BJ (cell line): Measurements from ENCODE around the gene FMO1. TPM values are rescaled to one million over a fixed set of nuclear protein-coding genes. Genes with fewer than 3 reads are reported as not detected.

ENCODE experiments used
- CTCF ChIA-PET: fragments of 350-600 bp; formaldehyde crosslinking; extraction: SDS; loops from one replicate; lab custom pipeline; 2021; ENCODE audit warnings: antibody characterized with exemption, inconsistent platforms; lab: Yijun Ruan, JAX
- POLR2A ChIA-PET: fragments of 300-600 bp; sonication (Branson Sonifier 250); formaldehyde crosslinking; extraction: SDS; loops from one replicate; lab custom pipeline; 2021; ENCODE audit warnings: antibody characterized with exemption; lab: Charles Lee
- DNase-seq: peaks from one replicate; pipeline ENCODE4 v3.0.0-alpha.2; 2011; ENCODE audit warnings: low read depth
- H3K27me3 ChIP-seq: 2 replicates; pipeline ENCODE4 v1.6.0; 2011; ENCODE audit warnings: low read length; ENCODE audit not compliant: control insufficient read depth, insufficient read depth
- H3K36me3 ChIP-seq: 2 replicates; pipeline ENCODE4 v1.5.1; 2011; ENCODE audit warnings: low read length; ENCODE audit not compliant: control insufficient read depth, insufficient read depth
- H3K4me3 ChIP-seq: 2 replicates; pipeline ENCODE4 v1.5.1; 2011; ENCODE audit warnings: low read depth, mild to moderate bottlenecking, control low read depth, low read length
- CTCF ChIP-seq: IDR thresholded peaks from 2 replicates; pipeline ENCODE4 v1.5.1; 2011; ENCODE audit warnings: low read depth, mild to moderate bottlenecking, control low read depth, inconsistent platforms, low read length, moderate library complexity; ENCODE audit not compliant: insufficient read depth
- polyA plus RNA-seq: library from polyadenylated mRNA; depleted of rRNA; stranded (reverse); fragments of >200 nt; gene quantifications from 2 replicates; pipeline ENCODE4 v1.2.3, GENCODE V29; 2011

Gene FMO1
- polyA plus RNA-seq, 1 experiment, result 0.91 TPM

- DNase-seq, result no peak
- CTCF ChIA-PET, result interaction anchor here (0.9 to 8.5 kb wide), 7 partner anchors 17 to 282 kb away, joined by 3 to 84 read pairs (median 3); partner anchors contain the start of gene FMO4
- no peak for TF ChIP-seq CTCF
- H3K4me3 ChIP-seq, result no peak overlapping the region
- no peaks in the 10 kb centered on the region for H3K36me3 ChIP-seq
- no peaks in the 10 kb centered on the region; the same call in 1 of the 2 replicates for H3K27me3 ChIP-seq
- POLR2A ChIA-PET, result no interaction called here
Measured at GRCh38 chr1:171248841-171249240, 547 bp downstream of the FMO1 start.

DNA sequence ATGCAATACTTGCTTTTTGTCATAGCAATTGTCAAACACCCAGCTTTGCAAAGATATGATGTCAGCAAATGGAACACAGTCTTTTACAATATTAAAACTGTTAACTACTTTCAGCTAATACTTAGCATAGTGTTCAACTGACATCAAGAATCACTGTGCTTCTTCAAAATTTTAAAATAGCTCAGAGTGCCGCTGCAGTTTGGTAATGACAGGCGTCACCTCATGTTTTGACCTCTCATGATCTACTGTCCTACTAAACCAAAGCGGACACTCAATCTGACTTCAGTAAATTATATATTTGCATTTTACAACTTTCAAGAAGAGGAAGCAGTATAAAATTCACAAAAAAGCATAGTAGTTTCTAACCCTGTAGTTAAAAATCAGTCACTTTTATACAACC lies 2.0 kb downstream of the FMO1 start:
- POLR2A ChIA-PET, result no interaction called here
- H3K27me3 ChIP-seq, result no peaks in the 10 kb centered on the region; the same call in 1 of the 2 replicates
- TF ChIP-seq CTCF, result no peak
- DNase-seq, result no peak
- H3K36me3 ChIP-seq, result no peaks in the 10 kb centered on the region
- CTCF ChIA-PET, result interaction anchor here (1.0 to 8.5 kb wide), 4 partner anchors 9 to 63 kb away, joined by 3 to 84 read pairs (median 8); partner anchors contain the start of gene FMO4
- H3K4me3 ChIP-seq, result no peak overlapping the region

- DNase-seq, result no peak
- H3K36me3 ChIP-seq, result no peaks in the 10 kb centered on the region
- CTCF ChIA-PET, result interaction anchor here (0.6 to 8.5 kb wide), 15 partner anchors 9 to 109 kb away, joined by 3 to 84 read pairs (median 4); partner anchors contain the start of gene FMO4
- POLR2A ChIA-PET, result no interaction called here
- no peaks in the 10 kb centered on the region; the same call in 1 of the 2 replicates for H3K27me3 ChIP-seq
- peak overlapping the region; percentile 51 for H3K4me3 ChIP-seq
- TF ChIP-seq CTCF, result peak; percentile 71
Measured at GRCh38 chr1:171251042-171251951, 3.0 kb downstream of the FMO1 start.

GRCh38 chr1:171251952-171252300 lies 3.6 kb downstream of the FMO1 start:
- CTCF ChIA-PET, result interaction anchor here (1.0 to 8.5 kb wide), 10 partner anchors 11 to 109 kb away, joined by 3 to 84 read pairs (median 4); partner anchors contain the start of gene FMO4

More at GRCh38 chr1:171251952-171252300, 3.6 kb downstream of the FMO1 start:
- POLR2A ChIA-PET, result no interaction called here
- DNase-seq, result no peak
- no peaks in the 10 kb centered on the region for H3K36me3 ChIP-seq
- no peaks in the 10 kb centered on the region; the same call in 1 of the 2 replicates for H3K27me3 ChIP-seq
- no peak for TF ChIP-seq CTCF
- H3K4me3 ChIP-seq, result peak overlapping the region; percentile 51; the same call in 1 of the 2 replicates
